Activated B cell treated with CpG ODN at 0.5 μM for 24 hours (primary cell): Measurements from ENCODE around the gene VIPR1. TPM values are rescaled to one million over a fixed set of nuclear protein-coding genes. Genes with fewer than 3 reads are reported as not detected.

Source experiments
- ATAC-seq: fragments of 200-7000 bp; cut with Tn5 transposase; one replicate; pipeline ENCODE4 v1.10.0; 2021; ENCODE audit warnings: low read depth, mild to moderate bottlenecking, moderate library complexity
- CTCF ChIA-PET: fragments of 350-600 bp; sonication (Branson Sonifier 250); formaldehyde crosslinking; loops from one replicate; lab custom pipeline; 2021; ENCODE audit warnings: antibody characterized with exemption; lab: Charles Lee
- POLR2A ChIA-PET: fragments of 350-600 bp; sonication (Branson Sonifier 250); formaldehyde crosslinking; loops from one replicate; lab custom pipeline; 2021; ENCODE audit warnings: antibody characterized with exemption; lab: Charles Lee
- DNase-seq: peaks from one replicate; pipeline ENCODE4 v3.0.0; 2022
- H3K27ac Mint-ChIP-seq: one replicate; pipeline ENCODE4 v1.8.0; 2020; ENCODE audit warnings: mixed read lengths
- H3K27me3 Mint-ChIP-seq: one replicate; pipeline ENCODE4 v1.8.0; 2021; ENCODE audit warnings: mixed read lengths
- H3K36me3 Mint-ChIP-seq: one replicate; pipeline ENCODE4 v1.8.0; 2021; ENCODE audit warnings: low read depth, mixed read lengths
- H3K4me1 Mint-ChIP-seq: one replicate; pipeline ENCODE4 v1.8.0; 2021; ENCODE audit warnings: mixed read lengths
- H3K4me3 Mint-ChIP-seq: one replicate; pipeline ENCODE4 v1.8.0; 2020; ENCODE audit warnings: mild to moderate bottlenecking, mixed read lengths
- H3K9me3 Mint-ChIP-seq: one replicate; pipeline ENCODE4 v1.8.0; 2020; ENCODE audit warnings: mixed read lengths
- CTCF ChIP-seq: fragments of 200-600 bp; IDR thresholded peaks from one replicate; pipeline ENCODE4 v1.8.0; 2022; ENCODE audit warnings: antibody characterized with exemption, mild to moderate bottlenecking
- intact Hi-C: fragments of 100-400 bp; cut with micrococcal nuclease; formaldehyde crosslinking; loops from one replicate; pipeline ENCODE4 v1.15.1; 2024
- total RNA-seq: library from RNA; stranded (reverse); gene quantifications from 2 replicates; pipeline ENCODE4 v1.2.3, GENCODE V29; 2022

The VIPR1 gene
- total RNA-seq, 1 donor from 2014 or later = 3.2 TPM

GRCh38 chr3:42514876-42515275, 12.4 kb downstream of the VIPR1 start:
- no peaks in the 10 kb centered on the region for H3K27me3 Mint-ChIP-seq
- H3K4me3 Mint-ChIP-seq = no peak overlapping the region
- H3K27ac Mint-ChIP-seq = no peak overlapping the region
- intact Hi-C loops = no loop called here
- H3K9me3 Mint-ChIP-seq = no peaks in the 10 kb centered on the region
- ChIA-PET CTCF (no interaction called here), POLR2A (no interaction called here)
- no peak for TF ChIP-seq CTCF
- peaks cover 9% of the 10 kb centered on the region for H3K4me1 Mint-ChIP-seq
- DNase-seq (no peak), ATAC-seq (no peak)
- H3K36me3 Mint-ChIP-seq = no peaks in the 10 kb centered on the region

GRCh38 chr3:42515391-42515916, 13.0 kb downstream of the VIPR1 start:
- CTCF ChIA-PET = no interaction called here
- Mint-ChIP-seq H3K27ac (no peak overlapping the region), H3K4me3 (no peak overlapping the region), H3K27me3 (no peaks in the 10 kb centered on the region), H3K36me3 (no peaks in the 10 kb centered on the region), H3K9me3 (no peaks in the 10 kb centered on the region), H3K4me1 (peaks cover 9% of the 10 kb centered on the region)
- POLR2A ChIA-PET = no interaction called here
- DNase-seq (no peak), ATAC-seq (no peak)
- intact Hi-C loops = no loop called here
- no peak for TF ChIP-seq CTCF

GRCh38 chr3:42515976-42516375, 13.5 kb downstream of the VIPR1 start:
- POLR2A ChIA-PET = no interaction called here

GRCh38 chr3:42516443-42516842, 14.0 kb downstream of the VIPR1 start:
- no peaks in the 10 kb centered on the region for H3K36me3 Mint-ChIP-seq
- ATAC-seq = no peak
- no peak for TF ChIP-seq CTCF
- intact Hi-C loops = no loop called here
- ChIA-PET POLR2A (no interaction called here), CTCF (no interaction called here)
- H3K27ac Mint-ChIP-seq = no peak overlapping the region
- H3K4me3 Mint-ChIP-seq = no peak overlapping the region
- H3K4me1 Mint-ChIP-seq = peaks cover 7% of the 10 kb centered on the region
- DNase-seq = no peak
- no peaks in the 10 kb centered on the region for H3K9me3 Mint-ChIP-seq
- H3K27me3 Mint-ChIP-seq = no peaks in the 10 kb centered on the region

More at GRCh38 chr3:42515976-42516375, 13.5 kb downstream of the VIPR1 start:
- Mint-ChIP-seq H3K36me3 (no peaks in the 10 kb centered on the region), H3K27me3 (no peaks in the 10 kb centered on the region), H3K27ac (no peak overlapping the region), H3K4me3 (no peak overlapping the region), H3K9me3 (no peaks in the 10 kb centered on the region), H3K4me1 (peaks cover 9% of the 10 kb centered on the region)
- TF ChIP-seq CTCF = no peak
- intact Hi-C loops = no loop called here
- DNase-seq = no peak
- CTCF ChIA-PET = no interaction called here
- ATAC-seq = no peak

- DNase-seq = no peak
- ATAC-seq = no peak
- H3K27ac Mint-ChIP-seq = no peak overlapping the region
- H3K4me3 Mint-ChIP-seq = no peak overlapping the region
- no peak for TF ChIP-seq CTCF
- ChIA-PET POLR2A (no interaction called here), CTCF (interaction anchor here (1.2 kb wide), 1 partner anchor 29 kb away, joined by 4 read pairs; no protein-coding TSS in a partner anchor)
- H3K4me1 Mint-ChIP-seq = peaks cover under 1% of the 10 kb centered on the region
- H3K9me3 Mint-ChIP-seq = no peaks in the 10 kb centered on the region
- no peaks in the 10 kb centered on the region for H3K36me3 Mint-ChIP-seq
- no peaks in the 10 kb centered on the region for H3K27me3 Mint-ChIP-seq
- intact Hi-C loops = no loop called here
Measured at GRCh38 chr3:42517117-42517516, 14.7 kb downstream of the VIPR1 start.
